ENCODE results near the gene PTK7. TPM values are rescaled to one million over a fixed set of nuclear protein-coding genes. Genes with fewer than 3 reads are reported as not detected.
"Not testable (repeated sequence)": the region's sequence is repeated elsewhere in the genome, so short reads cannot be mapped to it uniquely, and the experiment has no call there.

The PTK7 gene
- total RNA-seq, 1 experiment from 2014 or later: 48.1 TPM

DNA sequence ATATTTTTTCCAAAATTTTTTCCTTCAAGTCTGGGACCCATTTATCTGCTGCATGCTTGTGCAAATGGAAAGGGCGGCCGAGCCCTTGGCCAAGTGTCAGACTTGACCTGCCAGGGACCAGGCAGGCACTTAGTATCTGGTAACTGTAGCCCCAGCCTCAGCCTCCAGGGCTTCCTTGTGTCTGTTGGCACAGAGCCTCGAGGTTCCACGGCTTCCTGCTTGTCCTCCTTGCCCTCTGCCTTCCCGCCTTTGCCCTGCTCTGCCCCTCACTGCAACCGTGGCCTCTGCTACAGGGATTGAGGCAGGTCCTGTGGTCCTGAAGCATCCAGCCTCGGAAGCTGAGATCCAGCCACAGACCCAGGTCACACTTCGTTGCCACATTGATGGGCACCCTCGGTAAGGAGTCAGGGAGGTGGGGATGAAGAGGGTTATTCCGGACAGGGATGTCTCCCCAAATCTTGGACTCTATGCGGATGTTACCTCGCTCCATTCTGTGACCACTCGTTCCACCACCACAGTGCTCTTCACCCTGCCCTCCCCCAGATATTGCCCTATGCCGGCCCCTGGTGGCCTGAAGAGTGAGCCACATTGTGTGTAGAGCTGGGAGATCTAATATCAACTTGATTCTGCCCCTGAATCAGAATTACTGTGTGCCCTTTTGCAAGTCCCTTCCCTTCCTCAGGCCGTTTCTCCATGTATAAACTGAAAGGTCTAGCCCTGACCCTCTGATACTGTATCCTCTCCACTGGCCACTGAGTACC, 53.5 kb downstream of the PTK7 start:
- no peaks in the 10 kb centered on the region for H3K9me3 ChIP-seq (ENCODE audit: low read length)
- no peaks in the 10 kb centered on the region for H3F3A ChIP-seq (ENCODE audit: low read length, unreplicated experiment)
- H3K4me3 ChIP-seq (ENCODE audit: low read length): no peak overlapping the region
- H3K27me3 ChIP-seq (ENCODE audit: low read length): no peaks in the 10 kb centered on the region
- no peaks in the 10 kb centered on the region for H4K20me1 ChIP-seq (ENCODE audit: low read length)
- H3K36me3 ChIP-seq (ENCODE audit: low read depth, low read length): 0 out of 2 replicates have a peak, but pooled peaks cover 2% of the 10 kb centered on the region
- ATAC-seq (peak; percentile 94), DNase-seq (peak; percentile 55)
- no peak for TF ChIP-seq EZH2phosphoT487 (IDR thresholded peaks at IDR 0.05; ENCODE audit: borderline replicate concordance, low read length)
- TF ChIP-seq, protein P1, sequence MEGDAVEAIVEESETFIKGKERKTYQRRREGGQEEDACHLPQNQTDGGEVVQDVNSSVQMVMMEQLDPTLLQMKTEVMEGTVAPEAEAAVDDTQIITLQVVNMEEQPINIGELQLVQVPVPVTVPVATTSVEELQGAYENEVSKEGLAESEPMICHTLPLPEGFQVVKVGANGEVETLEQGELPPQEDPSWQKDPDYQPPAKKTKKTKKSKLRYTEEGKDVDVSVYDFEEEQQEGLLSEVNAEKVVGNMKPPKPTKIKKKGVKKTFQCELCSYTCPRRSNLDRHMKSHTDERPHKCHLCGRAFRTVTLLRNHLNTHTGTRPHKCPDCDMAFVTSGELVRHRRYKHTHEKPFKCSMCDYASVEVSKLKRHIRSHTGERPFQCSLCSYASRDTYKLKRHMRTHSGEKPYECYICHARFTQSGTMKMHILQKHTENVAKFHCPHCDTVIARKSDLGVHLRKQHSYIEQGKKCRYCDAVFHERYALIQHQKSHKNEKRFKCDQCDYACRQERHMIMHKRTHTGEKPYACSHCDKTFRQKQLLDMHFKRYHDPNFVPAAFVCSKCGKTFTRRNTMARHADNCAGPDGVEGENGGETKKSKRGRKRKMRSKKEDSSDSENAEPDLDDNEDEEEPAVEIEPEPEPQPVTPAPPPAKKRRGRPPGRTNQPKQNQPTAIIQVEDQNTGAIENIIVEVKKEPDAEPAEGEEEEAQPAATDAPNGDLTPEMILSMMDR (conservative IDR thresholded peaks at IDR 0.05; ENCODE audit: low read depth, low read length): peak; percentile 75
- intact Hi-C loops (cut with micrococcal nuclease): loop anchor here (1.0 kb wide), 1 partner anchor 59 kb away; no protein-coding TSS in a partner anchor
- no peak overlapping the region for H3K27ac ChIP-seq (ENCODE audit: low read length)
- no TSS peak for BruUV-seq (replicated peaks)
- ChIA-PET POLR2A (ENCODE audit: unreplicated experiment) (no interaction called here), CTCF (no interaction called here)
- peaks cover 7% of the 10 kb centered on the region; the same call in 1 of the 2 replicates for H3K4me1 ChIP-seq (ENCODE audit: insufficient read depth, low read length)
- H2AFZ ChIP-seq (ENCODE audit: low read length): no peak overlapping the region
- H3K4me2 ChIP-seq (ENCODE audit: low read length): no peak overlapping the region
- no peak overlapping the region for H3K9ac ChIP-seq (ENCODE audit: low read length)
- no peaks in the 10 kb centered on the region for H3K79me2 ChIP-seq (ENCODE audit: low read length)
- no peaks in the 10 kb centered on the region for H3K9me2 ChIP-seq (replicated peaks; ENCODE audit: low read length)

DNA sequence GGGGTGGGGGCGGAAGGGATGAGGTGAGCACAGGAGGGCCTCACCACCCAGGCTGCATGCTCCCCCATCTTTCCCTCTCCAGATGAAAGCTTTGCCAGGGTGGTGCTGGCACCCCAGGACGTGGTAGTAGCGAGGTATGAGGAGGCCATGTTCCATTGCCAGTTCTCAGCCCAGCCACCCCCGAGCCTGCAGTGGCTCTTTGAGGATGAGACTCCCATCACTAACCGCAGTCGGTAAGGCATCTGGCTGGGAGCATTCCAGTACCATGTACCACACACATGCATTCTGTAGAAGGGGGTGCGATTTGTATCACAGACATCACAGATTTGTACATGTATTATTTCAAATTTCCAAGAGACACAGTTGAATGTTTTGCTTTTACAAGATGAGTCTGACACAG, 54.3 kb downstream of the PTK7 start:
- ATAC-seq (no peak), DNase-seq (no peak)
- intact Hi-C loops (cut with micrococcal nuclease): no loop called here
- Histone ChIP-seq H4K20me1 (ENCODE audit: low read length) (no peaks in the 10 kb centered on the region), H3K4me3 (ENCODE audit: low read length) (no peak overlapping the region), H3K79me2 (ENCODE audit: low read length) (no peaks in the 10 kb centered on the region), H3F3A (ENCODE audit: low read length, unreplicated experiment) (no peaks in the 10 kb centered on the region), H3K36me3 (ENCODE audit: low read depth, low read length) (0 out of 2 replicates have a peak, but pooled peaks cover 2% of the 10 kb centered on the region), H3K4me2 (ENCODE audit: low read length) (no peak overlapping the region), H3K9me2 (replicated peaks; ENCODE audit: low read length) (no peaks in the 10 kb centered on the region), H3K9me3 (ENCODE audit: low read length) (no peaks in the 10 kb centered on the region), H3K9ac (ENCODE audit: low read length) (no peak overlapping the region), H3K27me3 (ENCODE audit: low read length) (no peaks in the 10 kb centered on the region), H2AFZ (ENCODE audit: low read length) (no peak overlapping the region), H3K27ac (ENCODE audit: low read length) (no peak overlapping the region), H3K4me1 (ENCODE audit: insufficient read depth, low read length) (peaks cover 7% of the 10 kb centered on the region; the same call in 1 of the 2 replicates)
- ChIA-PET CTCF (no interaction called here), POLR2A (ENCODE audit: unreplicated experiment) (no interaction called here)
- BruUV-seq (replicated peaks): no TSS peak
- TF ChIP-seq, protein P1 (conservative IDR thresholded peaks at IDR 0.05; ENCODE audit: low read depth, low read length): no peak
- no peak for TF ChIP-seq EZH2 (IDR thresholded peaks at IDR 0.05; ENCODE audit: low read length, unreplicated experiment)
- no peak for TF ChIP-seq EZH2phosphoT487 (IDR thresholded peaks at IDR 0.05; ENCODE audit: borderline replicate concordance, low read length)

DNA sequence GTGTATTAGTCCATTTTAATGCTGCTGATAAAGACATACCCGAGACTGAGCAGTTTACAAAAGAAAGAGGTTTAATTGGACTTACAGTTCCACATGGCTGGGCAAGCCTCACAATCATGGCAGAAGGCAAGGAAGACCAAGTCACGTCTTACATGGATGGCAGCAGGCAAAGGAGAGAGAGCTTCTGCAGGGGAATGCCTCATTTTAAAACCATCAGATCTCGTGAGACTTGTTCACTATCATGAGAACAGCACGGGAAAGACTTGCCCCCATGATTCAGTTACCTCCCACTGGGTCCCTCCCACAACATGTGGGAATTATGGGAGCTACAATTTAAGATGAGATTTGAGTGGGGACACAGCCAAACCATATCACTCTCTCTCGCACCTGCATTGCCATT, 55.3 kb downstream of the PTK7 start:
- H3K9me2 ChIP-seq (replicated peaks; ENCODE audit: low read length); H3K27ac ChIP-seq (ENCODE audit: low read length); POLR2A ChIA-PET (ENCODE audit: unreplicated experiment); DNase-seq; H3K9me3 ChIP-seq (ENCODE audit: low read length); H3K9ac ChIP-seq (ENCODE audit: low read length); H3K4me3 ChIP-seq (ENCODE audit: low read length); BruUV-seq (replicated peaks); ATAC-seq; H3K4me1 ChIP-seq (ENCODE audit: insufficient read depth, low read length); H4K20me1 ChIP-seq (ENCODE audit: low read length); H2AFZ ChIP-seq (ENCODE audit: low read length); CTCF ChIA-PET; H3F3A ChIP-seq (ENCODE audit: low read length, unreplicated experiment); H3K79me2 ChIP-seq (ENCODE audit: low read length); H3K36me3 ChIP-seq (ENCODE audit: low read depth, low read length); H3K27me3 ChIP-seq (ENCODE audit: low read length); intact Hi-C loops (cut with micrococcal nuclease); H3K4me2 ChIP-seq (ENCODE audit: low read length): not testable (repeated sequence)
